Activated CD4-positive, alpha-beta T cell treated with anti-CD3 and anti-CD28 coated beads for 24 hours (primary cell): ENCODE measurements around the gene EYS.

Experiments used
- DNase-seq, 2 donors: peaks; one replicate each; pipeline ENCODE4 v3.0.0-alpha.2; 2020; ENCODE audit warnings: low read depth in 2 of 2

Gene EYS

GRCh38 chr6:64723327-64724058 lies 983.5 kb downstream of the EYS start:
- no peak for DNase-seq

- DNase-seq = no peak
Observed at GRCh38 chr6:64721865-64722264, 985.2 kb downstream of the EYS start.

- DNase-seq = no peak
Observed at GRCh38 chr6:64717281-64717680, 989.7 kb downstream of the EYS start.

- no peak for DNase-seq
Observed at GRCh38 chr6:64715624-64716023, 991.4 kb downstream of the EYS start.

GRCh38 chr6:64714073-64714472 lies 993.0 kb downstream of the EYS start:
- DNase-seq = no peak

- no peak for DNase-seq
Observed at GRCh38 chr6:64713175-64713574, 993.9 kb downstream of the EYS start.

- no peak for DNase-seq
Observed at GRCh38 chr6:64712606-64713005, 994.4 kb downstream of the EYS start.

- no peak for DNase-seq
Observed at GRCh38 chr6:64703922-64704321, 1003.1 kb downstream of the EYS start.

- no peak for DNase-seq
Observed at GRCh38 chr6:64696053-64696452, 1011.0 kb downstream of the EYS start.

GRCh38 chr6:64694356-64694755 lies 1012.7 kb downstream of the EYS start:
- no peak for DNase-seq

GRCh38 chr6:64691064-64691463 lies 1016.0 kb downstream of the EYS start:
- no peak for DNase-seq

- no peak for DNase-seq
Observed at GRCh38 chr6:64685401-64685800, 1021.6 kb downstream of the EYS start.

- no peak for DNase-seq
Observed at GRCh38 chr6:64683682-64684081, 1023.3 kb downstream of the EYS start.

GRCh38 chr6:64681416-64682160 lies 1025.4 kb downstream of the EYS start:
- DNase-seq = no peak

- DNase-seq = no peak
Observed at GRCh38 chr6:64680446-64680845, 1026.6 kb downstream of the EYS start.

GRCh38 chr6:64679416-64679815 lies 1027.6 kb downstream of the EYS start:
- DNase-seq = no peak

GRCh38 chr6:64672651-64673050 lies 1034.4 kb downstream of the EYS start:
- no peak for DNase-seq

- no peak for DNase-seq
Observed at GRCh38 chr6:64672131-64672530, 1034.9 kb downstream of the EYS start.

- DNase-seq = no peak
Observed at GRCh38 chr6:64665137-64665536, 1041.9 kb downstream of the EYS start.

- no peak for DNase-seq
Observed at GRCh38 chr6:64664480-64664879, 1042.5 kb downstream of the EYS start.

- no peak for DNase-seq
Observed at GRCh38 chr6:64644024-64644423, 1063.0 kb downstream of the EYS start.

- no peak for DNase-seq
Observed at GRCh38 chr6:64630901-64631300, 1076.1 kb downstream of the EYS start.

- no peak for DNase-seq
Observed at GRCh38 chr6:64622944-64623343, 1084.1 kb downstream of the EYS start.
